GM23338 (cell line): Measurements from ENCODE around the gene TMPRSS9. TPM values are rescaled to one million over a fixed set of nuclear protein-coding genes. Genes with fewer than 3 reads are reported as not detected.

Source experiments
- ATAC-seq: fragments of 200-7000 bp; cut with Tn5 transposase; 3 replicates; pipeline ENCODE4 v1.9.1; 2020
- DNase-seq: peaks from one replicate; pipeline ENCODE4 v3.0.0-alpha.2; 2015; ENCODE audit warnings: low spot score
- H2AFZ ChIP-seq: fragments of 200-600 bp; sonication (generic); 2 replicates; pipeline ENCODE4 v1.8.0; 2016; ENCODE audit warnings: antibody characterized with exemption, mild to moderate bottlenecking, moderate library complexity
- H3F3A ChIP-seq: fragments of 200-600 bp; sonication (generic); replicated peaks from 2 replicates; pipeline ENCODE4 v1.8.0; 2017; ENCODE audit warnings: antibody characterized with exemption, mixed run types, low read depth
- H3K27ac ChIP-seq: fragments of 200-600 bp; sonication (generic); 2 replicates; pipeline ENCODE4 v1.6.1; 2016; ENCODE audit warnings: low read depth
- H3K27me3 ChIP-seq: fragments of 200-600 bp; sonication (generic); 2 replicates; pipeline ENCODE4 v1.8.0; 2016; ENCODE audit warnings: mild to moderate bottlenecking, mixed run types, moderate library complexity; ENCODE audit not compliant: insufficient read depth
- H3K36me3 ChIP-seq: fragments of 200-600 bp; sonication (generic); 2 replicates; pipeline ENCODE4 v1.8.0; 2016; ENCODE audit warnings: mild to moderate bottlenecking; ENCODE audit not compliant: insufficient read depth
- H3K4me1 ChIP-seq: fragments of 200-600 bp; sonication (generic); 2 replicates; pipeline ENCODE4 v1.8.0; 2016; ENCODE audit warnings: mild to moderate bottlenecking, moderate library complexity; ENCODE audit not compliant: insufficient read depth
- H3K4me2 ChIP-seq: fragments of 200-600 bp; sonication (generic); 2 replicates; pipeline ENCODE4 v1.7.1; 2017; ENCODE audit warnings: mixed run types
- H3K4me3 ChIP-seq: fragments of 200-600 bp; sonication (generic); 2 replicates; pipeline ENCODE4 v1.6.1; 2016; ENCODE audit warnings: mixed run types
- H3K79me2 ChIP-seq: fragments of 200-600 bp; sonication (generic); replicated peaks from 2 replicates; pipeline ENCODE4 v1.8.0; 2017; ENCODE audit warnings: mild to moderate bottlenecking; ENCODE audit not compliant: insufficient read depth
- H3K9me2 ChIP-seq: fragments of 200-600 bp; sonication (generic); 2 replicates; pipeline ENCODE4 v1.8.0; 2017; ENCODE audit not compliant: insufficient read depth
- H4K20me1 ChIP-seq: fragments of 200-600 bp; sonication (generic); replicated peaks from 2 replicates; pipeline ENCODE4 v1.8.0; 2017; ENCODE audit warnings: mild to moderate bottlenecking; ENCODE audit not compliant: insufficient read depth
- H3K27ac Mint-ChIP-seq: 2 replicates; pipeline ENCODE4 v1.8.0; 2020; ENCODE audit warnings: inconsistent platforms, mild to moderate bottlenecking, moderate library complexity, mixed read lengths
- H3K27me3 Mint-ChIP-seq: 3 replicates; pipeline ENCODE4 v1.8.0; 2022; ENCODE audit warnings: low read depth, mild to moderate bottlenecking, moderate library complexity, mixed read lengths, inconsistent platforms; ENCODE audit not compliant: insufficient read depth, poor library complexity
- H3K36me3 Mint-ChIP-seq: 3 replicates; pipeline ENCODE4 v1.8.0; 2021; ENCODE audit warnings: low read depth, mild to moderate bottlenecking, inconsistent platforms, moderate library complexity, mixed read lengths
- H3K4me1 Mint-ChIP-seq: 3 replicates; pipeline ENCODE4 v1.8.0; 2020; ENCODE audit warnings: mild to moderate bottlenecking, inconsistent platforms, mixed read lengths
- H3K4me3 Mint-ChIP-seq: 3 replicates; pipeline ENCODE4 v1.8.0; 2021; ENCODE audit warnings: moderate library complexity, mild to moderate bottlenecking, inconsistent platforms, mixed read lengths
- H3K9me3 Mint-ChIP-seq: 3 replicates; pipeline ENCODE4 v1.8.0; 2020; ENCODE audit warnings: moderate library complexity, mild to moderate bottlenecking, inconsistent platforms, mixed read lengths
- CREB1 ChIP-seq: fragments of 250-450 bp; sonication (Bioruptor Pico); IDR thresholded peaks from 2 replicates; pipeline ENCODE4 v1.5.0; 2020; ENCODE audit warnings: low read depth, mild to moderate bottlenecking, moderate library complexity
- ETS1 ChIP-seq: IDR thresholded peaks from 2 replicates; pipeline ENCODE4 v1.6.1; 2016; ENCODE audit warnings: antibody characterized with exemption
- EZH2 ChIP-seq: fragments of 200-600 bp; sonication (generic); IDR thresholded peaks from one replicate; pipeline ENCODE4 v1.8.0; 2017; ENCODE audit warnings: antibody characterized with exemption, mild to moderate bottlenecking, low read depth; ENCODE audit not compliant: unreplicated experiment
- EZH2phosphoT487 ChIP-seq: fragments of 200-600 bp; sonication (generic); IDR thresholded peaks from one replicate; pipeline ENCODE4 v1.8.1; 2018; ENCODE audit warnings: antibody characterized with exemption; ENCODE audit not compliant: unreplicated experiment
- REST ChIP-seq: IDR thresholded peaks from one replicate; pipeline ENCODE4 v1.6.1; 2018; ENCODE audit warnings: antibody characterized with exemption; ENCODE audit not compliant: unreplicated experiment
- STAT1 ChIP-seq: IDR thresholded peaks from one replicate; pipeline ENCODE4 v1.6.1; 2016; ENCODE audit warnings: antibody characterized with exemption; ENCODE audit not compliant: unreplicated experiment
- ZNF114 ChIP-seq: fragments of 250-450 bp; sonication (Bioruptor Pico); IDR thresholded peaks from 2 replicates; pipeline ENCODE4 v1.5.0; 2020; ENCODE audit warnings: mild to moderate bottlenecking, moderate library complexity
- ZNF331 ChIP-seq: fragments of 250-450 bp; sonication (Bioruptor Pico); IDR thresholded peaks from 2 replicates; pipeline ENCODE4 v1.5.0; 2020; ENCODE audit warnings: low read depth, mild to moderate bottlenecking, moderate library complexity
- polyA plus RNA-seq: library from polyadenylated mRNA; unstranded; fragments of >200 nt; fragmentation: Nextera tagmentation; extraction: Ambion mirVana; gene quantifications from 2 replicates; pipeline ENCODE4 v1.2.1, GENCODE V29; 2016
- total RNA-seq: library from RNA; depleted of rRNA; stranded (reverse); fragments of >200 nt; shearing (Covaris generic); gene quantifications from 2 replicates; pipeline ENCODE4 v1.2.3, GENCODE V29; 2014

TMPRSS9 gene
- total and polyA plus RNA-seq, 2 experiments from 2014 or later = 0.05 to 0.28 TPM

- Mint-ChIP-seq H3K4me3 (peak overlapping the region; percentile 97), H3K4me1 (peaks cover 44% of the 10 kb centered on the region)
- H3K79me2 ChIP-seq = peaks cover 68% of the 10 kb centered on the region
These were observed 32.2 kb upstream of the TMPRSS9 start for GRCh38 chr19:2327773-2328400.

More at GRCh38 chr19:2327773-2328400, 32.2 kb upstream of the TMPRSS9 start:
- DNase-seq (peak; percentile 82), ATAC-seq (peak; percentile 60)
- Histone ChIP-seq H3K27ac (peak overlapping the region; percentile 78), H3K9me2 (no peaks in the 10 kb centered on the region), H3K4me2 (peak overlapping the region; percentile 93), H4K20me1 (peaks cover 10% of the 10 kb centered on the region; the same call in 1 of the 2 replicates), H3K4me1 (peaks cover 21% of the 10 kb centered on the region), H3K36me3 (no peaks in the 10 kb centered on the region), H3K4me3 (peak overlapping the region; percentile 93), H2AFZ (peak overlapping the region; percentile 93), H3K27me3 (no peaks in the 10 kb centered on the region), H3F3A (0 out of 2 replicates have a peak, but pooled peaks cover 3% of the 10 kb centered on the region)
- peaks cover 3% of the 10 kb centered on the region; the same call in 1 of the 3 replicates for H3K9me3 Mint-ChIP-seq
- H3K27me3 Mint-ChIP-seq = peaks cover 39% of the 10 kb centered on the region
- peaks cover 31% of the 10 kb centered on the region for H3K36me3 Mint-ChIP-seq
- TF ChIP-seq ZNF331 (CRISPR knock-in tag) (no peak), ETS1 (no peak), STAT1 (no peak), REST (no peak), ZNF114 (CRISPR knock-in tag) (no peak), EZH2 (no peak), EZH2phosphoT487 (no peak), CREB1 (no peak; the same call in 1 of the 2 replicates)
- H3K27ac Mint-ChIP-seq = peak overlapping the region; percentile 97
